RCC 7860 (cell line): ENCODE data around the gene MEST.
"Not testable (repeated sequence)": the region's sequence is repeated elsewhere in the genome, so short reads cannot be mapped to it uniquely, and the experiment has no call there.

Experiments used
- DNase-seq: peaks from one replicate; pipeline ENCODE4 v3.0.0-alpha.2; 2015; ENCODE audit warnings: low spot score
- FAIRE-seq: peaks from 2 replicates; lab custom pipeline; 2012; peaks lifted over from hg19 to GRCh38; lab: Jason Lieb, UNC

The MEST gene

GRCh38 chr7:130491841-130492522 is at the start of gene MEST:
Gene MEST, plus strand, starts transcription at chr7:130492085. Its CDS starts 229 bp downstream, at chr7:130492314.
- FAIRE-seq (no peak), DNase-seq (no peak)

- no peak for DNase-seq
- FAIRE-seq: no peak
These were observed 49.3 kb upstream of the MEST start for GRCh38 chr7:130442601-130443000.

GRCh38 chr7:130444234-130444633 is 47.7 kb upstream of the MEST start:
- FAIRE-seq: no peak
- DNase-seq: no peak

GRCh38 chr7:130444751-130445407 is 47.0 kb upstream of the MEST start:
- DNase-seq: no peak
- FAIRE-seq: no peak

GRCh38 chr7:130446259-130446658 is 45.6 kb upstream of the MEST start:
- no peak for FAIRE-seq
- DNase-seq: no peak

- DNase-seq, FAIRE-seq: not testable (repeated sequence)
These were observed 40.5 kb upstream of the MEST start for GRCh38 chr7:130451344-130451743.

GRCh38 chr7:130452951-130453350 is 38.9 kb upstream of the MEST start:
- FAIRE-seq: no peak
- no peak for DNase-seq

- FAIRE-seq (no peak), DNase-seq (no peak)
These were observed 36.9 kb upstream of the MEST start for GRCh38 chr7:130454959-130455358.

GRCh38 chr7:130458257-130458656 is 33.6 kb upstream of the MEST start:
- FAIRE-seq (no peak), DNase-seq (no peak)

GRCh38 chr7:130461272-130461671 is 30.6 kb upstream of the MEST start:
- FAIRE-seq (no peak), DNase-seq (no peak)

- FAIRE-seq: no peak
These were observed 28.1 kb upstream of the MEST start for GRCh38 chr7:130463553-130464434.

GRCh38 chr7:130468612-130469011 is 23.3 kb upstream of the MEST start:
- no peak for FAIRE-seq
- DNase-seq: no peak

More at GRCh38 chr7:130463553-130464434, 28.1 kb upstream of the MEST start:
- no peak for DNase-seq

GRCh38 chr7:130471974-130472373 is 19.9 kb upstream of the MEST start:
- DNase-seq (no peak), FAIRE-seq (no peak)

- DNase-seq (no peak), FAIRE-seq (no peak)
These were observed 18.6 kb upstream of the MEST start for GRCh38 chr7:130473289-130473688.

GRCh38 chr7:130473876-130474275 is 18.0 kb upstream of the MEST start:
- FAIRE-seq: no peak
- no peak for DNase-seq

- no peak for DNase-seq
- no peak for FAIRE-seq
These were observed 16.1 kb upstream of the MEST start for GRCh38 chr7:130475776-130476175.

- no peak for DNase-seq
- no peak for FAIRE-seq
These were observed 15.4 kb upstream of the MEST start for GRCh38 chr7:130476297-130477150.

- no peak for FAIRE-seq
- DNase-seq: no peak
These were observed 12.9 kb upstream of the MEST start for GRCh38 chr7:130478991-130479390.

- FAIRE-seq (peak; percentile 10), DNase-seq (no peak)
These were observed 12.0 kb upstream of the MEST start for GRCh38 chr7:130479716-130480400.

- no peak for FAIRE-seq
- DNase-seq: no peak
These were observed 10.0 kb upstream of the MEST start for GRCh38 chr7:130481898-130482297.
